ENCODE results near the gene PRDX1. TPM values are rescaled to one million over a fixed set of nuclear protein-coding genes. Genes with fewer than 3 reads are reported as not detected.
"Not testable (repeated sequence)": the region's sequence is repeated elsewhere in the genome, so short reads cannot be mapped to it uniquely, and the experiment has no call there.

Gene PRDX1
- total RNA-seq, 1 donor from 2014 or later, result 335 TPM

GRCh38 chr1:45492691-45493090 is 29.0 kb downstream of the PRDX1 start:
- H3K4me3 Mint-ChIP-seq, result peak overlapping the region; percentile 27
- H3K36me3 Mint-ChIP-seq, result no peaks in the 10 kb centered on the region
- no peak overlapping the region for H3K27ac Mint-ChIP-seq
- H3K9me3 Mint-ChIP-seq, result no peaks in the 10 kb centered on the region
- H3K27me3 Mint-ChIP-seq, result peaks cover 12% of the 10 kb centered on the region
- no peak for TF ChIP-seq CTCF (conservative IDR thresholded peaks at IDR 0.05)
- no peak for DNase-seq (ENCODE audit: extremely low spot score, unreplicated experiment)
- H3K4me1 Mint-ChIP-seq (ENCODE audit: unreplicated experiment), result no peaks in the 10 kb centered on the region

GRCh38 chr1:45491487-45492260 is 30.0 kb downstream of the PRDX1 start:
- H3K4me3 Mint-ChIP-seq, result no peak overlapping the region
- H3K27ac Mint-ChIP-seq, result no peak overlapping the region

GRCh38 chr1:45490626-45491486 is 30.8 kb downstream of the PRDX1 start, which contains the start of gene TESK2:
Gene TESK2, minus strand, starts transcription at chr1:45491163. Its CDS starts 33,378 bp downstream, at chr1:45457785.
- no peak for TF ChIP-seq CTCF (conservative IDR thresholded peaks at IDR 0.05)
- Mint-ChIP-seq H3K4me3 (no peak within 1 kb of the TSS), H3K36me3 (no peaks in the 10 kb centered on the region), H3K9me3 (no peaks in the 10 kb centered on the region), H3K4me1 (ENCODE audit: unreplicated experiment) (no peaks in the 10 kb centered on the region), H3K27me3 (peaks cover 17% of the 10 kb centered on the region), H3K27ac (no peak within 1 kb of the TSS)
- DNase-seq (ENCODE audit: extremely low spot score, unreplicated experiment), result peak; percentile 98

More at GRCh38 chr1:45491487-45492260, 30.0 kb downstream of the PRDX1 start:
- peaks cover 17% of the 10 kb centered on the region for H3K27me3 Mint-ChIP-seq
- no peaks in the 10 kb centered on the region for H3K36me3 Mint-ChIP-seq
- H3K4me1 Mint-ChIP-seq (ENCODE audit: unreplicated experiment), result no peaks in the 10 kb centered on the region
- TF ChIP-seq CTCF (conservative IDR thresholded peaks at IDR 0.05), result no peak
- H3K9me3 Mint-ChIP-seq, result no peaks in the 10 kb centered on the region
- DNase-seq (ENCODE audit: extremely low spot score, unreplicated experiment), result no peak

- H3K36me3 Mint-ChIP-seq, result no peaks in the 10 kb centered on the region
- H3K27ac Mint-ChIP-seq, result no peak overlapping the region
- H3K4me3 Mint-ChIP-seq, result no peak overlapping the region
- no peaks in the 10 kb centered on the region for H3K9me3 Mint-ChIP-seq
- peaks cover 17% of the 10 kb centered on the region for H3K27me3 Mint-ChIP-seq
- no peaks in the 10 kb centered on the region for H3K4me1 Mint-ChIP-seq (ENCODE audit: unreplicated experiment)
- TF ChIP-seq CTCF (conservative IDR thresholded peaks at IDR 0.05), result no peak
- DNase-seq (ENCODE audit: extremely low spot score, unreplicated experiment), result no peak
Measured at GRCh38 chr1:45490121-45490625, 31.5 kb downstream of the PRDX1 start.

- H3K4me3 Mint-ChIP-seq; H3K9me3 Mint-ChIP-seq; H3K4me1 Mint-ChIP-seq (ENCODE audit: unreplicated experiment); H3K36me3 Mint-ChIP-seq; H3K27ac Mint-ChIP-seq; DNase-seq (ENCODE audit: extremely low spot score, unreplicated experiment): not testable (repeated sequence)
- peaks cover 17% of the 10 kb centered on the region for H3K27me3 Mint-ChIP-seq
Measured at GRCh38 chr1:45489379-45489778, 32.3 kb downstream of the PRDX1 start.
